Neural cell (in vitro differentiated cells): ENCODE results near the gene GRID2IP. TPM values are rescaled to one million over a fixed set of nuclear protein-coding genes. Genes with fewer than 3 reads are reported as not detected.

Source experiments
- H2AFZ ChIP-seq: fragments of 200-600, 300-800 bp; sonication (generic), shearing (Covaris generic); 2 replicates; pipeline ENCODE4 v1.6.0; 2014; ENCODE audit warnings: low read depth, mild to moderate bottlenecking, antibody characterized with exemption, low read length, moderate library complexity
- H3F3A ChIP-seq: fragments of 200-600 bp; shearing (Covaris generic); 2 replicates; pipeline ENCODE4 v1.6.1; 2016; ENCODE audit warnings: mild to moderate bottlenecking, moderate library complexity, mixed read lengths, antibody characterized with exemption, low read length; ENCODE audit not compliant: insufficient read depth, poor library complexity, severe bottlenecking
- H3K27ac ChIP-seq: fragments of 200-600, 300-800 bp; sonication (generic), shearing (Covaris generic); 2 replicates; pipeline ENCODE4 v1.5.1; 2014; ENCODE audit warnings: mild to moderate bottlenecking, low read length, moderate library complexity
- H3K27me3 ChIP-seq: fragments of 300-800, 200-600 bp; sonication (generic), shearing (Covaris generic); 2 replicates; pipeline ENCODE4 v1.6.0; 2014; ENCODE audit warnings: mild to moderate bottlenecking, low read depth, low read length, moderate library complexity; ENCODE audit not compliant: insufficient read depth
- H3K36me3 ChIP-seq: fragments of 300-800, 200-600 bp; sonication (generic), shearing (Covaris generic); 2 replicates; pipeline ENCODE4 v1.5.1; 2014; ENCODE audit warnings: mild to moderate bottlenecking, antibody characterized with exemption, low read length, moderate library complexity; ENCODE audit not compliant: insufficient read depth
- H3K4me2 ChIP-seq: fragments of 300-800, 200-600 bp; sonication (generic), shearing (Covaris generic); 2 replicates; pipeline ENCODE4 v1.6.0; 2014; ENCODE audit warnings: mild to moderate bottlenecking, low read length
- H3K4me3 ChIP-seq: fragments of 300-800, 200-600 bp; sonication (generic), shearing (Covaris generic); 2 replicates; pipeline ENCODE4 v1.5.1; 2014; ENCODE audit warnings: mild to moderate bottlenecking, low read length, moderate library complexity
- H3K79me2 ChIP-seq: fragments of 200-600 bp; shearing (Covaris generic); replicated peaks from 2 replicates; pipeline ENCODE4 v1.6.0; 2014; ENCODE audit warnings: mild to moderate bottlenecking, low read length, moderate library complexity; ENCODE audit not compliant: insufficient read depth
- H3K9ac ChIP-seq: fragments of 300-800, 200-600 bp; sonication (generic), shearing (Covaris generic); 2 replicates; pipeline ENCODE4 v1.6.1; 2016; ENCODE audit warnings: mild to moderate bottlenecking, low read length, mixed read lengths
- H3K9me2 ChIP-seq: fragments of 200-600 bp; shearing (Covaris generic); 2 replicates; pipeline ENCODE4 v1.6.1; 2016; ENCODE audit warnings: mild to moderate bottlenecking, low read length, mixed read lengths; ENCODE audit not compliant: insufficient read depth
- H3K9me3 ChIP-seq: fragments of 200-600, 300-800 bp; sonication (generic), shearing (Covaris generic); 2 replicates; pipeline ENCODE4 v1.6.1; 2016; ENCODE audit warnings: mild to moderate bottlenecking, mixed run types, low read length, moderate library complexity, mixed read lengths
- H4K20me1 ChIP-seq: fragments of 200-600 bp; shearing (Covaris generic); 2 replicates; pipeline ENCODE4 v1.6.1; 2016; ENCODE audit warnings: mild to moderate bottlenecking, mixed run types; ENCODE audit not compliant: insufficient read depth
- CTCF ChIP-seq: fragments of 450-650 bp; IDR thresholded peaks from 2 replicates; pipeline ENCODE4 v1.5.1; 2014; ENCODE audit warnings: antibody characterized with exemption, mild to moderate bottlenecking, moderate library complexity; ENCODE audit not compliant: poor library complexity, severe bottlenecking
- EP300 ChIP-seq: fragments of 450-650 bp; conservative IDR thresholded peaks from 2 replicates; pipeline ENCODE4 v1.6.1; 2014; ENCODE audit warnings: antibody characterized with exemption, mild to moderate bottlenecking, moderate library complexity; ENCODE audit not compliant: poor library complexity, severe bottlenecking
- EZH2 ChIP-seq: fragments of 200-600, 300-800 bp; shearing (Covaris generic), sonication (generic); IDR thresholded peaks from 2 replicates; pipeline ENCODE4 v1.6.1; 2014; ENCODE audit warnings: antibody characterized with exemption, low read length, borderline replicate concordance, mild to moderate bottlenecking; ENCODE audit not compliant: insufficient read depth, poor library complexity, severe bottlenecking
- MXI1 ChIP-seq: fragments of 450-650 bp; conservative IDR thresholded peaks from 2 replicates; pipeline ENCODE4 v1.6.1; 2014; ENCODE audit warnings: antibody characterized with exemption, mild to moderate bottlenecking; ENCODE audit not compliant: poor library complexity, severe bottlenecking
- POLR2AphosphoS5 ChIP-seq: IDR thresholded peaks from 2 replicates; pipeline ENCODE4 v1.6.1; 2012
- RAD21 ChIP-seq: fragments of 450-650 bp; conservative IDR thresholded peaks from 2 replicates; pipeline ENCODE4 v1.6.1; 2014; ENCODE audit warnings: antibody characterized with exemption, mild to moderate bottlenecking, moderate library complexity
- REST ChIP-seq: IDR thresholded peaks from 2 replicates; pipeline ENCODE4 v1.6.1; 2012; ENCODE audit warnings: borderline replicate concordance
- SMC3 ChIP-seq: fragments of 450-650 bp; conservative IDR thresholded peaks from 2 replicates; pipeline ENCODE4 v1.6.1; 2014; ENCODE audit warnings: antibody characterized with exemption, mild to moderate bottlenecking, moderate library complexity; ENCODE audit not compliant: poor library complexity
- TAF1 ChIP-seq: IDR thresholded peaks from 2 replicates; pipeline ENCODE4 v1.6.1; 2012; ENCODE audit warnings: low read depth
- polyA plus RNA-seq: library from polyadenylated mRNA; depleted of rRNA; stranded (reverse); fragments of >200 nt; gene quantifications from 2 replicates; pipeline ENCODE4 v1.2.3, GENCODE V29; 2014

GRID2IP gene
- polyA plus RNA-seq, 1 donor from 2014 or later, result 0.32 TPM

- Histone ChIP-seq H3K27me3 (peaks cover 82% of the 10 kb centered on the region), H3K79me2 (no peaks in the 10 kb centered on the region), H4K20me1 (no peaks in the 10 kb centered on the region), H3K4me3 (peak overlapping the region; percentile 79), H3K36me3 (no peaks in the 10 kb centered on the region), H3K9me2 (no peaks in the 10 kb centered on the region), H3F3A (no peaks in the 10 kb centered on the region), H3K9me3 (no peaks in the 10 kb centered on the region), H2AFZ (no peak overlapping the region), H3K9ac (peak overlapping the region; percentile 62), H3K27ac (no peak overlapping the region), H3K4me2 (no peak overlapping the region)
- TF ChIP-seq MXI1 (no peak), POLR2AphosphoS5 (no peak), CTCF (no peak), RAD21 (no peak), EZH2 (no peak), REST (no peak), SMC3 (no peak), TAF1 (no peak), EP300 (no peak)
These were observed 19.6 kb downstream of the GRID2IP start for GRCh38 chr7:6531492-6532279.

GRCh38 chr7:6530626-6531491 is 20.4 kb downstream of the GRID2IP start:
- Histone ChIP-seq H3F3A (no peaks in the 10 kb centered on the region), H3K9ac (peak overlapping the region; percentile 62), H3K36me3 (no peaks in the 10 kb centered on the region), H3K9me2 (no peaks in the 10 kb centered on the region), H3K4me2 (peak overlapping the region; percentile 13), H2AFZ (no peak overlapping the region), H4K20me1 (no peaks in the 10 kb centered on the region), H3K9me3 (no peaks in the 10 kb centered on the region), H3K79me2 (no peaks in the 10 kb centered on the region), H3K27ac (no peak overlapping the region), H3K4me3 (peak overlapping the region; percentile 79), H3K27me3 (peaks cover 83% of the 10 kb centered on the region)
- TF ChIP-seq REST (no peak), RAD21 (no peak), EZH2 (peak; percentile 72)
